Measurements from ENCODE around the gene NT5C.

The NT5C gene

GRCh38 chr17:75124819-75125162 is 6.8 kb downstream of the NT5C start:
- Histone ChIP-seq H3K4me3 (IDR thresholded peaks at IDR 0.05; ENCODE audit: insufficient read depth, low read depth, low read length) (no peak overlapping the region), H3K9ac (no peak overlapping the region), H4K20me1 (ENCODE audit: insufficient read depth) (no peaks in the 10 kb centered on the region), H2AFZ (ENCODE audit: low read depth) (no peak overlapping the region), H3K36me3 (ENCODE audit: insufficient read depth) (no peaks in the 10 kb centered on the region), H3K27ac (no peak overlapping the region), H3K27me3 (ENCODE audit: insufficient read depth, low read depth) (no peaks in the 10 kb centered on the region), H3K4me2 (no peak overlapping the region), H3K4me1 (ENCODE audit: low read depth, poor library complexity, severe bottlenecking) (peaks cover 14% of the 10 kb centered on the region), H3K79me2 (ENCODE audit: insufficient read depth, low read depth) (no peaks in the 10 kb centered on the region; the same call in 1 of the 2 replicates)
- TF ChIP-seq CTCF (conservative IDR thresholded peaks at IDR 0.05; ENCODE audit: low read depth, low read length), result no peak

- no peaks in the 10 kb centered on the region; the same call in 1 of the 2 replicates for H3K79me2 ChIP-seq (ENCODE audit: insufficient read depth, low read depth)
- H3K27me3 ChIP-seq (ENCODE audit: insufficient read depth, low read depth), result no peaks in the 10 kb centered on the region
- TF ChIP-seq CTCF (conservative IDR thresholded peaks at IDR 0.05; ENCODE audit: low read depth, low read length), result no peak
- H3K4me1 ChIP-seq (ENCODE audit: low read depth, poor library complexity, severe bottlenecking), result peaks cover 14% of the 10 kb centered on the region
- no peak overlapping the region for H2AFZ ChIP-seq (ENCODE audit: low read depth)
- no peaks in the 10 kb centered on the region for H4K20me1 ChIP-seq (ENCODE audit: insufficient read depth)
- no peak overlapping the region for H3K4me3 ChIP-seq (IDR thresholded peaks at IDR 0.05; ENCODE audit: insufficient read depth, low read depth, low read length)
- H3K36me3 ChIP-seq (ENCODE audit: insufficient read depth), result no peaks in the 10 kb centered on the region
- H3K9ac ChIP-seq, result no peak overlapping the region
- no peak overlapping the region for H3K27ac ChIP-seq
- no peak overlapping the region for H3K4me2 ChIP-seq
These were observed 7.3 kb downstream of the NT5C start for GRCh38 chr17:75124041-75124818.

GRCh38 chr17:75118307-75118706 is 13.2 kb downstream of the NT5C start:
- Histone ChIP-seq H3K27me3 (ENCODE audit: insufficient read depth, low read depth) (no peaks in the 10 kb centered on the region), H2AFZ (ENCODE audit: low read depth) (no peak overlapping the region), H3K36me3 (ENCODE audit: insufficient read depth) (no peaks in the 10 kb centered on the region), H3K79me2 (ENCODE audit: insufficient read depth, low read depth) (no peaks in the 10 kb centered on the region), H4K20me1 (ENCODE audit: insufficient read depth) (no peaks in the 10 kb centered on the region), H3K4me3 (IDR thresholded peaks at IDR 0.05; ENCODE audit: insufficient read depth, low read depth, low read length) (no peak overlapping the region), H3K4me1 (ENCODE audit: low read depth, poor library complexity, severe bottlenecking) (peaks cover 12% of the 10 kb centered on the region), H3K4me2 (no peak overlapping the region), H3K27ac (no peak overlapping the region), H3K9ac (no peak overlapping the region)
- TF ChIP-seq CTCF (conservative IDR thresholded peaks at IDR 0.05; ENCODE audit: low read depth, low read length), result no peak

- Histone ChIP-seq H2AFZ (ENCODE audit: low read depth) (no peak overlapping the region), H3K4me1 (ENCODE audit: low read depth, poor library complexity, severe bottlenecking) (peaks cover 12% of the 10 kb centered on the region), H3K79me2 (ENCODE audit: insufficient read depth, low read depth) (no peaks in the 10 kb centered on the region), H3K4me3 (IDR thresholded peaks at IDR 0.05; ENCODE audit: insufficient read depth, low read depth, low read length) (no peak overlapping the region), H3K27me3 (ENCODE audit: insufficient read depth, low read depth) (no peaks in the 10 kb centered on the region), H4K20me1 (ENCODE audit: insufficient read depth) (no peaks in the 10 kb centered on the region), H3K9ac (no peak overlapping the region), H3K27ac (no peak overlapping the region), H3K4me2 (no peak overlapping the region), H3K36me3 (ENCODE audit: insufficient read depth) (no peaks in the 10 kb centered on the region)
- TF ChIP-seq CTCF (conservative IDR thresholded peaks at IDR 0.05; ENCODE audit: low read depth, low read length), result no peak
These were observed 14.8 kb downstream of the NT5C start for GRCh38 chr17:75116737-75117136.

Measured in KMS-11 (cell line).